ENCODE data around the gene AQP12B.

The AQP12B gene

DNA sequence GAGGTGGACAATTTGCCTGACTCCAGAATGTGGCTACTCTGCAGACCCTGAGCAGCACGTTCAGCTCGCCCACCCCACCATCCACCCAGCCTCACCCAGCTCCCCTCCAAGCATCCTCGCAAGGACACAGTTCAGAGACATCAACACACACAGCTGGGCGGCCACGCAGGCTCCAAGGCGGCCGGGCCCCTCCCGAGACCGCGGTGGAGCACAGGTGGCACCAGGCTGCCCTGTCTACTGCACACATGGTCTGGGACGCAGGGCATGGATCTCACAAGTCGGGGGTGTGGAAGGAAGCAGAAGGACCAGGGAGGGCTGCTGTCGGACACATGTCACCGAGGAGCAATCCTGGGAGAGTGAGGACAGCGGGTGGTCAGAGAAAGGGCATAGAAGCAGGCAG lies 45.2 kb upstream of the AQP12B start:
- Mint-ChIP-seq H3K9me3 (no peaks in the 10 kb centered on the region), H3K27me3 (ENCODE audit: low read depth) (no peaks in the 10 kb centered on the region), H3K4me1 (peaks cover 5% of the 10 kb centered on the region), H3K36me3 (ENCODE audit: low read depth) (no peaks in the 10 kb centered on the region), H3K4me3 (no peak overlapping the region), H3K27ac (no peak overlapping the region)
- TF ChIP-seq CTCF (IDR thresholded peaks at IDR 0.05; ENCODE audit: unreplicated experiment in 3 of 3): no peak

DNA sequence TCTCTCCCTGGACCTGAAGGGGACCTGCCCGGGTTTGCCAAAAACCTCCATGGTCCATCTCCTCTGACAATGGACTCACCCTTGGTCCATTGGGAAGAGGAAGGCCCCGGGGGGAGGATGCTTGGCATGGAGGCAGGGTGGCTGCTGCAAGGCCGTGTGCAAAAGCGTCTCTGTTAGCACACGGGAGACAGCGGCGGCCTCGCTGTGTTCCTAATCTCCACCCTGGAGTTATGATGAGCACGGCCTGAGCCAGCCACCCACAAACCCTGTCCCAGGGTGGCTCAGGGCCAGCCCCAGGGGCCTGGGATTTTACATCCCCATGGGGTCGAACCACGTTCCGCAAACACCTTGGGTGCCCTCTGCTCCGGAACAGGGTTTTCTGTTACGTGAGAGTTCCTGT lies 44.8 kb upstream of the AQP12B start:
- Mint-ChIP-seq H3K27ac (no peak overlapping the region), H3K4me1 (peaks cover 5% of the 10 kb centered on the region), H3K27me3 (ENCODE audit: low read depth) (no peaks in the 10 kb centered on the region), H3K36me3 (ENCODE audit: low read depth) (no peaks in the 10 kb centered on the region), H3K4me3 (no peak overlapping the region), H3K9me3 (no peaks in the 10 kb centered on the region)
- TF ChIP-seq CTCF (IDR thresholded peaks at IDR 0.05; ENCODE audit: unreplicated experiment in 3 of 3): no peak

- Mint-ChIP-seq H3K4me3 (no peak overlapping the region), H3K9me3 (no peaks in the 10 kb centered on the region), H3K27me3 (ENCODE audit: low read depth) (no peaks in the 10 kb centered on the region), H3K36me3 (ENCODE audit: low read depth) (no peaks in the 10 kb centered on the region), H3K27ac (no peak overlapping the region), H3K4me1 (peaks cover 5% of the 10 kb centered on the region)
- no peak for TF ChIP-seq CTCF (IDR thresholded peaks at IDR 0.05; ENCODE audit: unreplicated experiment in 3 of 3)
Measured at GRCh38 chr2:240726876-240727275, 44.2 kb upstream of the AQP12B start.

DNA sequence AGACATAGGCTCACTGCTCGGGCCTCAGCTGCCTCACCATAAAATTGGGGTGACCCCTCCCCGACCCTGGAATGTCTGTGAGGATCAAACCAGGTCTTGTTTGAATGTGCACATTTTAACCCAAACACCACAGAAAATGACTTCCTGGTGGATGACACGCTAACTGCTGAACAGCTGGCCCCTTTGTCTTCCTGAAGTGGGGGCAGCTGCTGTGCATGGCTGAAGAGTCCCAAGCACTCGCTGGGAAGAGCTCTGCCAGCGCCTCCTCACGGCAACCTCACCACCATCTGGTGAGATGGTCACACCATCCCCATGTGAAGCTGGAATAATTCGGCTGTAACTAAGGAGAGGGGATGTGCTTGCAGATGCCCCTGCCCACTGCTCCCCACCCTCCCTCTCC lies 43.0 kb upstream of the AQP12B start:
- TF ChIP-seq CTCF (IDR thresholded peaks at IDR 0.05; ENCODE audit: unreplicated experiment in 3 of 3): no peak
- Mint-ChIP-seq H3K27ac (no peak overlapping the region), H3K36me3 (ENCODE audit: low read depth) (no peaks in the 10 kb centered on the region), H3K4me1 (peaks cover 5% of the 10 kb centered on the region), H3K9me3 (no peaks in the 10 kb centered on the region), H3K4me3 (no peak overlapping the region), H3K27me3 (ENCODE audit: low read depth) (no peaks in the 10 kb centered on the region)

- peaks cover 5% of the 10 kb centered on the region for H3K4me1 Mint-ChIP-seq
- peaks cover 4% of the 10 kb centered on the region for H3K27me3 Mint-ChIP-seq (ENCODE audit: low read depth)
Measured at GRCh38 chr2:240725266-240725665, 42.6 kb upstream of the AQP12B start.

More at GRCh38 chr2:240725266-240725665, 42.6 kb upstream of the AQP12B start:
- Mint-ChIP-seq H3K36me3 (ENCODE audit: low read depth) (no peaks in the 10 kb centered on the region), H3K4me3 (no peak overlapping the region), H3K9me3 (no peaks in the 10 kb centered on the region), H3K27ac (no peak overlapping the region)
- no peak for TF ChIP-seq CTCF (IDR thresholded peaks at IDR 0.05; ENCODE audit: unreplicated experiment in 3 of 3)
